ENCODE measurements around the gene KIF26B. TPM values are rescaled to one million over a fixed set of nuclear protein-coding genes. Genes with fewer than 3 reads are reported as not detected.

The KIF26B gene
- total RNA-seq, 1 donor from 2014 or later = 3.4 TPM

- Mint-ChIP-seq H3K4me1 (ENCODE audit: unreplicated experiment) (peaks cover 18% of the 10 kb centered on the region), H3K36me3 (ENCODE audit: low read depth, unreplicated experiment) (no peaks in the 10 kb centered on the region), H3K27me3 (ENCODE audit: unreplicated experiment) (no peaks in the 10 kb centered on the region), H3K27ac (ENCODE audit: unreplicated experiment) (no peak overlapping the region), H3K4me3 (ENCODE audit: unreplicated experiment) (no peak overlapping the region), H3K9me3 (ENCODE audit: unreplicated experiment) (no peaks in the 10 kb centered on the region)
- TF ChIP-seq CTCF (IDR thresholded peaks at IDR 0.05; ENCODE audit: unreplicated experiment) = no peak
- DNase-seq (ENCODE audit: low spot score) = no peak
These were observed 101.0 kb downstream of the KIF26B start for GRCh38 chr1:245255783-245256182.

GRCh38 chr1:245256528-245256927 is 101.7 kb downstream of the KIF26B start:
- TF ChIP-seq CTCF (IDR thresholded peaks at IDR 0.05; ENCODE audit: unreplicated experiment) = no peak
- Mint-ChIP-seq H3K9me3 (ENCODE audit: unreplicated experiment) (no peaks in the 10 kb centered on the region), H3K27ac (ENCODE audit: unreplicated experiment) (no peak overlapping the region), H3K4me1 (ENCODE audit: unreplicated experiment) (peaks cover 18% of the 10 kb centered on the region), H3K27me3 (ENCODE audit: unreplicated experiment) (no peaks in the 10 kb centered on the region), H3K36me3 (ENCODE audit: low read depth, unreplicated experiment) (no peaks in the 10 kb centered on the region), H3K4me3 (ENCODE audit: unreplicated experiment) (no peak overlapping the region)
- DNase-seq (ENCODE audit: low spot score) = no peak

GRCh38 chr1:245258271-245258920 is 103.6 kb downstream of the KIF26B start:
- Mint-ChIP-seq H3K27ac (ENCODE audit: unreplicated experiment) (no peak overlapping the region), H3K4me3 (ENCODE audit: unreplicated experiment) (no peak overlapping the region), H3K4me1 (ENCODE audit: unreplicated experiment) (peaks cover 21% of the 10 kb centered on the region), H3K36me3 (ENCODE audit: low read depth, unreplicated experiment) (no peaks in the 10 kb centered on the region), H3K9me3 (ENCODE audit: unreplicated experiment) (no peaks in the 10 kb centered on the region), H3K27me3 (ENCODE audit: unreplicated experiment) (no peaks in the 10 kb centered on the region)
- DNase-seq (ENCODE audit: low spot score) = no peak
- TF ChIP-seq CTCF (IDR thresholded peaks at IDR 0.05; ENCODE audit: unreplicated experiment) = no peak

- Mint-ChIP-seq H3K36me3 (ENCODE audit: low read depth, unreplicated experiment) (no peaks in the 10 kb centered on the region), H3K27ac (ENCODE audit: unreplicated experiment) (peak overlapping the region; percentile 73), H3K27me3 (ENCODE audit: unreplicated experiment) (no peaks in the 10 kb centered on the region), H3K4me3 (ENCODE audit: unreplicated experiment) (peak overlapping the region; percentile 15), H3K9me3 (ENCODE audit: unreplicated experiment) (no peaks in the 10 kb centered on the region), H3K4me1 (ENCODE audit: unreplicated experiment) (peaks cover 21% of the 10 kb centered on the region)
- DNase-seq (ENCODE audit: low spot score) = no peak
- TF ChIP-seq CTCF (IDR thresholded peaks at IDR 0.05; ENCODE audit: unreplicated experiment) = no peak
These were observed 105.5 kb downstream of the KIF26B start for GRCh38 chr1:245260110-245260882.

GRCh38 chr1:245260883-245261282 is 106.1 kb downstream of the KIF26B start:
- DNase-seq (ENCODE audit: low spot score) = no peak
- Mint-ChIP-seq H3K27ac (ENCODE audit: unreplicated experiment) (no peak overlapping the region), H3K4me1 (ENCODE audit: unreplicated experiment) (peaks cover 19% of the 10 kb centered on the region), H3K27me3 (ENCODE audit: unreplicated experiment) (no peaks in the 10 kb centered on the region), H3K9me3 (ENCODE audit: unreplicated experiment) (no peaks in the 10 kb centered on the region), H3K4me3 (ENCODE audit: unreplicated experiment) (no peak overlapping the region), H3K36me3 (ENCODE audit: low read depth, unreplicated experiment) (no peaks in the 10 kb centered on the region)
- TF ChIP-seq CTCF (IDR thresholded peaks at IDR 0.05; ENCODE audit: unreplicated experiment) = no peak
